Measurements from ENCODE around the gene SLC39A7.

SLC39A7 gene

DNA sequence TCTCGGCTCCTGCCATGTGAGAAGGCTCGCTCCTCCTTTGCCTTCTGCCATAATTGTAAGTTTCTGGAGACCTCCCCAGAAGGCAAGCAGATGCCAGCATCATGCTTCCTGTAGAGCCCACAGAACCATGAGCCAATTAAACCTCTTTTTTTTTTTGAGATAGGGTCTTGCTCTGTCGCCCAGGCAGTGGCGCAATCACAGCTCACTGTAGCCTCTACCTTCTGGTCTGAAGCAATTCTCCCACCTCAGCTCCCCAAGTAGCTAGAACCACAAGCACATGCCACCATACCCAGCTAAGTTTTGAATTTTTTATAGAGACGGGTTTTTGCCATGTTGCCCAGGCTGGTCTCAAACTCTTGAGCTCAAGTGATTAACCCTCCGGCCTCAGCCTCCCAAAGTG lies 36.2 kb downstream of the SLC39A7 start:
- DNase-seq (ENCODE audit: low read depth): no peak

DNA sequence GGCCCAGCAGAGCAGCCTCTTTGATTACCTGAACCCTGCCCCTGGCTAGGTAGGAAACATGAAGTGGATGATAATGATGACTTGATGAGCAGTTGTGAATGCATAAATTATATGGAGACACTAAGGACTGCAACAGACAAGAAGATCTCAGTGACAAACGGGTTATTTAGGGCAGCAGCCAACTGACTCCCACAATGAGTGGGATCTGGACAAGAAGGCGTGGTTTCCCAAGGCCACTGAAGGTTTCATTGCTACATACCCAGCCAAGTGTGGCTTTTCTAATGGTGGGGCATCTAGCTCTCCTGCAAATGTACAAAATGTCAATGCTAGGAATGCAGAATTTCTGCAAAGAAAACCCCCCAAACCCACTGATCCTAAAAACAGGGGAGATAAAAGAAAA lies 37.1 kb downstream of the SLC39A7 start:
- no peak for DNase-seq (ENCODE audit: low read depth)

DNA sequence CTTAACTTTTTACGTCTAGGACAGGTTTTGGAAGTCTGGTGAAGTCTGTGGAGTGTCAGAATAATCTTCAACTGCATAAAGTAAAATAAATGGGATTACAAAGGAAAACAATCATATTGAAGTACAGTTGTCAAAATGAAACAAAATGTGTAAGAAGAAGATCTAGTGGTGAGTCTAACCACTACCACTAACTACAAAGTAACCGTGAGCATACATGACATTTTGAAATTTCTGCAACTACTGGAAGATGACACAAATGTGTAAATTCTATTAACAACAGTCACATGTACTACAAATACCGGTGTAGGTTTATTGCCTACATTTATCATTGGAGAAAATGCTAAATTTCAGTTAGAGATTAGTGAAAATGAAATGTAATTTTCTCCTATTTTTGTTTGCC lies 41.3 kb downstream of the SLC39A7 start:
- no peak for DNase-seq (ENCODE audit: low read depth)

DNA sequence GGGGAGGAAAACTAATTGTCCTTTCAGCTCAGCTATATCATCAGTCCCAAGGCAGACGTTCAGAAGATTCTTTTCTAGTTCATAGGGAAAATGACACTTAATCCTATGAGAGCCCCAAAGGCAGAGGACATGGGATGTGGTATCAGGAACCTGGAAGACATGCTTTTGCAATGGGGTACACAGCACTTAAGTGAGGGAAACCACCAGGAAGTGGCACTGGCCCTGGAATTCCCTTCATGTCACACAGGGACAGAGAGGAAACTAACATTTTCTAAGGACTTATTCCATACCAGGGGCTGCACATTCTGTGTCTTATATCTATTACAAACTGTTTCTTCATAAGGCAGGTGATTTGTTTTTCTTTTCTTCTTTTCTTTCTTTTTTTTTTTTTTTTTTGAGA lies 42.8 kb downstream of the SLC39A7 start:
- DNase-seq (ENCODE audit: low read depth): no peak

DNA sequence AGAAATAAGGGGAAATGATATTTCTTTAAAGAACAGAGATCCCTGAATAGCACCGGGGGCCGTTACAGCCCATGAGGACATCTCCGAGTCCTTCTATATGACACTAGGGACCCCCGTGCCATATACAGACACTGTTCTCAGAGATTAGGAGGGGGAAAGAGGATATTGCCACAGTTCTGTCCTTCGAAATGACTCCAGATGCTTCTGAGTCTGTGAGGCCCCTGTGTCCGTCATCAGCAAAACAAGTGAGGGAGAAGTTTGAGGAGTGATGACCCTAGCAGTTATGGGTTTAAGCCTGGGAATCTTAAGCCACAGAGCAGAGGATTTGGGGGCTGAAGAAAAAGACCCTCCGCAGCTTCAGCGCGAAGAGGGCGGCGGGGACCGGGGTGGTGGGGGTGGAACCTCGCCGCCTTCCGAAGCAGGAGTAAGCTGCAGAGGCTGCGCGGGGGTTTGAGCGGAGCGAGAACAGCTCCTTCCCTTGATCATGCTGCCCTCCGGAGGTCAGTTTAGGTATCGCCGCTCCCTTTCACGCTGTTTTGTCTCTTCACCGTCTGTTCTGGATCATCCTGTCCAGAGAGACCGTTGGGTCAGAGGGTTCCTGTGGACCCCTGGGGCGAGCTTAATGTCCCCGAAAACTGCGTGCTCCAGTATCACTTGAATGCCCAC lies 47.4 kb downstream of the SLC39A7 start:
- peak; percentile 77 for DNase-seq (ENCODE audit: low read depth)

DNA sequence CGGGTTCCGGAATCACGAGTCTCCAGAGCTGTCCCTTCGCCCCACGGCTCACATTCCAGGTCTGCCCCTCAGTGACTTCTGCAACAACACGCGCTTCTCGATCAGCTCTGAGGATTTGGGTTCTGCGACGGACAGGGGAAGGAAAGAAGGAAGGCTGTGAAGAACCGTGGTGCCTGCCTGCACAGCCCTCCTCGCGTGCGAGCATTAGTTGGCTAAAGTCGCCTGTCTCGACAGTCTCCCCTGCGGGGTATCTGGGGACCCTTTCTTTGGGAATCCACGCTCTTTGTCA lies 47.9 kb downstream of the SLC39A7 start:
- peak; percentile 39 for DNase-seq (ENCODE audit: low read depth)

DNA sequence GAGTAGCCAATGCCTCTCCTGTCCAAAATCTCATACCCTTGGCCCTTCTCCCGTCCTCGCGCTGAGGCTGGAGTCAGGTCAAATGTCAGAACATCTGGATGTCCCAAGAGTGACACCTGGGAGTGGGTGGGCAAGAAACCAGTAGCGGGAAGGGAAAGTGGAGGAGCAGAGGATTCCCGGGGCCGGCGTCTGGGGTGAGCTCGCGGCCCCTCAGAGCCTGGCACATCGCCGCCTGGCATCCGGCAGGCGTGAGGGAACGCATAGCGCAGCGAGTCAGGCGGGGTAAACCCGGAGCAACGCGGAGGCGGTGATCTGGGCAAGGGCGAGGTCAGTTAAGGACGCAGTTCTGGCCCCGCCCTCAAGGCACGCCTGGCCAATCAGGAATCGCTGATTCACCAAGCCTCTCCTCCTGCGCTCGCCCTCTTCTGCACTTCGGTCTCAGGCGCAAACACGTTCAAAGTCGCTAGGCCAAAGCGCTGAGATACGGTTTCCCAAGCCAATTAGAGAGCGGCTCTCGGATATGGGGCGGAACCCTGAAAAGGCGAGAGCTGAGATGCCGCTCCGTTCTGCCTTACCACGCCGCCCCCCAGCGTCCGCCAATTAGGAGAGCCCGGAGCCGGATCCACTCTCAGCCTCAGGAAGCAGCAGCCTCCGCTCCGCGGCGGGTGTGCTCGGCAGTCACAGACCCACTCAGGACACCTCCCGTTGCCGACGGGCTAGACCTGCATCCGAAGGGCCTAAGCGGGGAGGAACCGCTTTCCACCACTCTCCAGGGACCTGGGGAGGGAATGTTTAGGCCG lies 48.5 kb downstream of the SLC39A7 start:
- peak; percentile 98 for DNase-seq (ENCODE audit: low read depth)

DNA sequence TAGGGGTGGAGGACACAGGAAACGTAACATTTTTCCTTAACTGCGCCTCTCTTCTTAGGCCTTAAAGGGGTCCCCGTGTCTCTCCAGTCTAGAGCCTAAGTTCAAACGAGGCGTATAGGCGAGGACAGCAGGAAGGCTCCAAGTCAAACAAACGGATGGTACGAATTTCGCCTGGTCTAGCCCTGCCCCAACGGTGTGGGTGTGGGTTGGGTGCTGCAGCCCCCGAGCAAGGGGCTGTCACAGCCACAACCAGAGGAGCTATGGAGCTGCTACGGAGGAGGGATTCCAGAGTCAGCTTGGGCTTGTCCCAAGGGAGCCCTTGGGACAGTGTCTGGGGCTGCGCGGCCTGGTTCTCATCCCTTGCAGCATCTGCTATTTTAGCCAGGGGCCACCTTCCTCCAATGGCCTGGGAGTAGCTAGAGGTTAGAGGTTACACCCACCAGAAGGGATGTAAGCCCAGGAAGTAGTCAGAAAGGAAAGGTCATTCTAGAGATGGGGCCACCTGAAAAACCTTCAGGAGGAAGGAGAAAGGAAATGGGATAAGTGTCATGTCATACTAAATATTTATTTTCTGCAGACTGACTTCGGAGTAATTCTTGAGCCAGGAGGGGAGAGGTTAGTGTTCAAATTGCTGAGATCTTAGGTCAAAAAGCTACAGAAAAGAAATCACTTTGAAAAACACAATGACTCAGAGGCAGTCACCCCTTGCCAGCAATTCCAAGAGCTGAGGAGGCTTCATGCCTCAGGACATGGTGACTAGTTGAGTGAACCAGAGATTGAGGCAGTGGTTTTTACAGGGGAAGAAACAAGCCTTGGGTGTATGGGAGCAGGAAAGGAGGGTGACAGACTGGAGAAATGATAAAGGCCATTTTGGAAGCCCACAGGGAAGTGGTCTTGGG lies 49.3 kb downstream of the SLC39A7 start:
- peak; percentile 47 for DNase-seq (ENCODE audit: low read depth)

DNA sequence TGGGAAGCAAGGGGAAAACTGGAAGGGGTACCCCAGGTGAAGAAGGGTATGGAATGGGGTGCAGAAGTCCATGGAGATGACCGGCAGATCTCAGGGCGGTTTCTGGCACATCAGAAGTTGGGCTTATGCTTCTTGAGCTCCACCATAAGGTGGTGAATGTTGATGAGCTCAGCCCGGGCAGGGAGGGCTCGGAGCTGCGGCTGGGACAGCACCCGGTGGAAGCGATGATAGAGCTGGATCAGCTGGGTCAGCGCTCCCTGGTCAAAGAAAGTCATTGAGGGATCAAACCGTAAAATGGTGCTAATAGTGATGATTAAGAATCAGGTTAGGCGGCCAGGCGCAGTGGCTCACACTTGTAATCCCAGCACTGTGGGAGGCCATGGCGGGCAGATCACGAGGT lies 50.1 kb downstream of the SLC39A7 start:
- DNase-seq (ENCODE audit: low read depth): no peak

DNA sequence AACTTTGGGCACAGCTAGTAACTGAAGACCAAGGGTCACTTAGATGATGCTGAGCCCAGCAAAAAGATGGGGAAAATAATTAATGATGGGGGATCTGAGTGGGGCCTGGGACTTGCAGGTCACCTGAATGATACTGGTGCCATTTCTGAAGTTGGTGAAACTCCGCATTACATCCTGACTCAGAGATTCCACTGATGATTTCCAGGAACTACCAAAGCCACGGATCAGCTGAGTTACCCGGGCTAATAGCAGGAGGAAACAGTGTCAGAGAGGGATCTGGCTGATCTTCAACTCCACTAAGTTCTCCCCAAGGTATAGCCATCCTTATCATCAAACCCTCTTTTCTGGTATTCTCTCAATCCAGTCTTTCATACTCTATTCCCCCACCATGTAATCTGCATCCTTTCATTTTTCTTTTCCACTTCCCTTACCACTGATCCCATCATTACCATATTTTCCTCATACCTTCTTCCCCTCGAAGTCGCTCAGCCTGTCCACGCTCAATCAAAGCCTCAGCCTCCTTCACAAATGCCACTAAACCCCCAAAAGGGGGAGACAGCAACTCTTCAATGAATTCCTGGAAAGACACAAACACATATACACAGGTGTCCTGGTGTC lies 50.8 kb downstream of the SLC39A7 start:
- DNase-seq (ENCODE audit: low read depth): no peak

DNA sequence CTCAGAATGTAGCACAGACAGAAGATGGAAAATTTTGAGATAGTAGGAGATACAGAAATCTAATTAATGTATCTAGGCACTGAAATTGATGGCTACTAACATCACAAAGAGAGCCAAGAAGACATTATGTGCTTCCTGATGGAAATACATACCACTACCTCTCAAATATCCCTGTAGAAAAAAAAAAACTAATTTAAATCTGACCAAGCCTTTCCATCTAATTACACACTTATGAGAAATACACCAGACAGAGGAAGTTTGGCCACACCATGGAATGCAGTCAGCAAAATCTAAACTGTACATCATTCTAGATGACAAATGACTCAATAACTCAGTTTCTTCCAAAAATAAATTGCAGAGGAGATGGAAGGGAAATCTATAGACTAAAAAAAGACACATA lies 52.1 kb downstream of the SLC39A7 start:
- no peak for DNase-seq (ENCODE audit: low read depth)

Measured in HS-27A (cell line).